Esophagus mucosa (tissue), 1 donor: Measurements from ENCODE around the gene F2R. TPM values are rescaled to one million over a fixed set of nuclear protein-coding genes. Genes with fewer than 3 reads are reported as not detected.
"Not testable (repeated sequence)": the region's sequence is repeated elsewhere in the genome, so short reads cannot be mapped to it uniquely, and the experiment has no call there.

Experiments
- ATAC-seq: fragments of 200-7000 bp; cut with Tn5 transposase; one replicate; pipeline ENCODE4 v1.9.1; 2020
- total RNA-seq: library from RNA; stranded (reverse); gene quantifications from one replicate; pipeline ENCODE4 v1.2.4, GENCODE V29; 2023
- donor health status: DM: yes; HTN: yes; CAD: no.

F2R gene
- total RNA-seq, 1 donor from 2014 or later = 2.3 TPM

DNA sequence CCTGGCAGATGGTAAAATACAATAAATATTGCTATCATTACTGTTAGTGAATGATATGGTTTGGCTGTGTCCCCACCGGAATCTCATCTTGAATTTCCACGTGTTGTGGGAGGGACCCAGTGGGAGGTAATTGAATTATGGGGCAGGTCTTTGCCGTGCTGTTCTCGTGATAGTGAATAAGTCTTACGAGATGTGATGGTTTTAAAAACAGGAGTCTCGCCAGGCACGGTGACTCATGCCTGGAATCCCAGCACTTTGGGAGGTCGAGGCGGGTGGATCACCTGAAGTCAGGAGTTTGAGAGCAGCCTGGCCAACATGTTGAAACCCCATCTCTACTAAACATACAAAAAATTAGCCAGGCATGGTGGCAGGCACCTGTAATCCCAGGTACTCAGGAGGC is 45.2 kb downstream of the F2R start:
- ATAC-seq = not testable (repeated sequence)

DNA sequence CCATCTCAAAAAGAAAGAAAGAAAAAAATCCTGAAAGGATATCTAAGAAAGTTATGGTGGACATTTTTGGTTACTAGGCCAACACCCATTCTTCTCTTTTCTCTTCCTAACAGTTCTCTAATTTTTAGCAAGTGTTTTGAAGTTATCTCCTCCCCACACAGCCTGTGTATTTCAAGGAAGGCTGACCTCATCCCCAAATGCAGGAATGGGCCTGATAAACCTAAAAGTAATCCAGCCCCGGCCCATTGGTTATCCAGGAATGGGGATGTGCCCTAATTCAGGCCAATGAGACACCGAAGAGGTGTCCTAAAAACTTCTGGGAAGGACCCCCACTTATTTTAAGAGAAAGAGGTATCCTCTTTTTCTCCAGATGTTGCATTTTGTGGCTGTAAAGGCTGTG is 46.6 kb downstream of the F2R start:
- ATAC-seq = no peak

DNA sequence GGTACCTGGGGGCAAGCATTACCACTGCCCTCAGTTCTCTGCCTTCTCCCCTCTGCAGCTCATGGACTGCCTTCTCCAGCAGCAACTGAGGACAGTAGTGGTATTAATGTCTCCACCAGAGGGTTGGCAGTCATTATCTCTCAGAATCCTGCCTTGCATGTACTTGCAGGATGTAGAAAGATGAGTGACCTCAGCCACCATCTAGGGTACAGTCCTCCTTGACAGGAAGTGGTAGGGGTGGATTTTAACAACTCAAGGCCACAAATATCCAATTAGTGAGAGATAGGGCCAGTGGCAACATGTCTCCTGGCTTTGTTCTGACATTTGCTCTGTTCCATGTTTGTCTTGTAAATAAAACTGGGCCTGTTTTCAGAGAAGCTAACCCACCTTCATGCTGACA is 47.2 kb downstream of the F2R start:
- no peak for ATAC-seq

DNA sequence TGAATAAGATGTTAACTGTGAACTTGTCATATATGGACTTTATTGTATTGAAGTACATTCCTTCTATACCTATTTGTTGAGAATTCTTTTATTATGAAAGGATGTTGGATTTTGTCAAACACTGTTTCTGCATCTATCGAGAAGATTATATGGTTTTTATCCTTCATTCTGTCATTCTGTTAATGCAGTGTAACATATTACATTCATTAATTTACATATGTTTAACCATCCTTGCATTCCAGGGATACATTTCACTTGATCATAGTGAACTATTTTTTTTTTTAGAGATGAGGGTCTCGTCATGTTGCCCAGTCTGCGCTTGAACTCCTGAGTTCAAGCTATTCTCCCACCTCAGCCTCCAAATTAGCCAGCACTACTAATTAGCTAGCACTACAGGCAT is 48.4 kb downstream of the F2R start:
- no peak for ATAC-seq

DNA sequence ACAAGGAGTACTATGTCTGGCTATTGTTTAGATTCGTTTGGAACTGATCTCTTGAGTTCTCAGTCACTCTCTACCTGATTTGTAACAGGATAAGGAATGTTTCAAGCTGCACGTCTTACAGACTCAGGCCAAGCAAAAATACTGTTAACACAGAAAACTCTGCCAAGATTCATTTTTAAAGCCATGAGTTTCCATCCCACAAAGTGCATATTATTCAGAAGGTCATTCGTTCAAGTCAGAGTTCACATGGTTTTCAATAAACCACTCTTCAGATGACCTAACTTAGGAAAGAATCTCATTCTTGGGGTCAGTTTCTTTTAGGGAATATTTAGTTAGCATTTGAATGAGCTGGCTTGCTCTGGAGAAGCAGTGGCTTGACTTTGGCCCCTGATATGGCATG is 49.3 kb downstream of the F2R start:
- no peak for ATAC-seq

DNA sequence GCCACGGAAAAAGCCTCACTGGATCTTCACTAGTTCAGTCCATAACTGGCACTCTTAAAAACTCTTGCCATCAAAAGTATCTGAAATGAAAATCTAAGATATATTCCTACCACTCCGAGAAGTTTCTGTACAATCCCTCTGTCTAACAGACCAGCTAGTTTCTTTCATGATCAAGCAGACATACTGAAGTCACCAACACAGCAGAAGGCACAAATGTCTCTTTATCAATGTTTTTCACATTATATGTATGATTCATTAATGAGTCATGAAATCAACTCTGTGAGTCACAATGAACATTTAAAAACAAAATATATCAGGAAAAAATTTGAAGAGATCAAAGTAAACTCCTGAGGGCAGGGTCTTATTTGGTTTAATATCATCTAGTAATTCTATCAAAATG is 50.8 kb downstream of the F2R start:
- no peak for ATAC-seq

DNA sequence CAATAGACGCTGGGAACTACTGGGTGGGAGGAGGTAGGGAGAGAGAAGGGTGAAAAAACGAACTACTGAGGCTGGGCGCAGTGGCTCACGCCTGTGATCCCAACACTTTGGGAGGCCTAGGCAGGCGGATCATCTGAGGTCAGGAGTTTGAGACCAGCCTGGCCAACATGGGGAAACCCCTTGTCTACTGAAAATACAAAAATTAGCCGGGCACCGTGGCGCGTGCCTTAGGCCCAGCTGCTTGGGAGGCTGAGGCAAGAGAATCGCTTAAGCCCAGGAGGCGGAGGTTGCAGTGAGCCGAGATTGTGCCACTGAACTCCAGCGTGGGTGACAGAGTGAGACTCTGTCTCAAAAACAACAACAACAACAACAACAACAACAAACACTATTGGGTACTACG is 55.1 kb downstream of the F2R start:
- ATAC-seq = not testable (repeated sequence)

DNA sequence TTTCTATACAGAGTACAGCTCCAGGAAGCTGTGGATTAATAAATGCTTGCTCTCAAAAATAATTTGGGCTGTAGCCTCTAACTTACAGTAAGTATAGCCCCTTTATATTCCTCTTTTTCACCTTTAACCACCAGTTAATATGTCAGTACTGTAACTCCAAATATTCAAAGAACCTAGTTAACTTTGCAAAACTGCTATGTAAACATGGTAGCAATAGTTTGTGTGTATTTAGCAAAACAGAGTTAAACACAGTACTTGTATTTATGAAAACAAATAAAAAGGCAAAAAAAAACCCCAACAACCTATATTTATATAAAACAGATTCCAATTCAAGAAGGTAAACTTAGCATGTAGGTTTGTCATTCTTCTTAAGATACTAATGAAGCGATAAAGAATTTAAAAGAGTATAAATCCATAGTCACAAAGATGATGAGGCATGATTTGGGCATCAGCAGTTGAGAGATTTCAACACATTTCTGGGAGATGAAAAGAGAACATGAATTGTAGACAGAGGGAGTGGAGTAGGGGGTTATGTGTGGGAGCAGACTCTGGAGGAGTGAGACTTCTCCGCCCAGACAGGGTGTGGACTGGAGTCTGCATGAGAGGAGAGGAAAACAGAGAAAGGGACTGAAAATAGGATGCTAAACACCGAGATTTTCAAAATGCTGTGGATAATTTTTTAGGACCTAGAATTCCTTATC is 55.9 kb downstream of the F2R start:
- no peak for ATAC-seq

DNA sequence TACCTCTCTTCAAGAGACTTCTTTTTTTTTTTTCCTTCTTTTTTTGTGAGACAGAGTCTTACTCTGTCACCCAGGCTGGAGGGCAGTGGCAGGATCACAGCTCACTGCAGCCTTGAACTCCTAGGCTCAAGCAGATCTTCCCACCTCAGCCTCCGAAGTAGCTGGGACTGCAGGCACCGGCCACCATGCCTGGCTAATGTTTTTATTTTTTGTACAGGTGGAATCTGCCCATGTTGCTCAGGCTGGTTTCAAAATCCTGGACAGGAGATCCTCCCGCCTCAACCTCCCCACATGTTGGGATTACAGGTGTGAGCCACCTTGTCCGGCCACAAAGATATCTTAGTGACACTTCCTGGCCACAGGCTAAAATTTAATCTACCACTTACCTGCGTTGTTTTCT is 60.0 kb downstream of the F2R start:
- ATAC-seq = no peak

DNA sequence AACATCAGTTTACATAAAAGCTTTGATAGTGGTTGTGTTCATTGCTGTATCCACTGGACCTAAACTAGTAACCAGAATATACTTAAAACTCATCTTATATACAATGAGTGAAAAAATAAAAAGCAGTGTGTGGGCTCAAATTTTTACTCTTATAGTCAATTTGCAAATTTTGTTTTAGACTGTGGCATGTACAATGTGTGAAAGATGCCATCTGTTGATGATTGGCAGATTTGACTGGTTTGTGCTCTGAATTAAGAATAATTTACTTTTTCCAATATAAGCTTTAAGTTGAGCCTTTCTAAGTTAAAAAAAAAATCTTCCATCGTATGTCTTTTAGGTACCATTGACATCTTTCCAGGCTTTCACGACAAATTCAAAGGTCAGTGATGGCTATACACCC is 60.5 kb downstream of the F2R start:
- ATAC-seq = no peak

DNA sequence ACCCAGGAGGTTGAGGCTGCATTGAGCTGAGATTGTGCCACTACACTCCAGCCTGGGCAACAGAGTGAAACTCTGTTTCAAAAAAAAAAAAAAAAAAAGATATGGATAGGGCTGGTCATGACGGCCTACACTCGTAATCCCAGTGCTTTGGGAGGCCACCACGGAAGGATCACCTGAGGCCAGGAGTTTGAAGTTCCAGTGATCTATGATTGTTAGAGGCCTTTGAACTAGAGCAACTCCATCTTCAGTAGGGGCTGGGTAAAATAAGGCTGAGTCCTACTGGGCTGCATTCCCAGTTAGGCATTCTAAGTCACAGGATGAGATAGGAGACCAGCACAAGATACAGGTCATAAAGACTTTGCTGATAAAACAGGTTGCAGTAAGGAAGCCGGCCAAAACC is 64.7 kb downstream of the F2R start:
- not testable (repeated sequence) for ATAC-seq

DNA sequence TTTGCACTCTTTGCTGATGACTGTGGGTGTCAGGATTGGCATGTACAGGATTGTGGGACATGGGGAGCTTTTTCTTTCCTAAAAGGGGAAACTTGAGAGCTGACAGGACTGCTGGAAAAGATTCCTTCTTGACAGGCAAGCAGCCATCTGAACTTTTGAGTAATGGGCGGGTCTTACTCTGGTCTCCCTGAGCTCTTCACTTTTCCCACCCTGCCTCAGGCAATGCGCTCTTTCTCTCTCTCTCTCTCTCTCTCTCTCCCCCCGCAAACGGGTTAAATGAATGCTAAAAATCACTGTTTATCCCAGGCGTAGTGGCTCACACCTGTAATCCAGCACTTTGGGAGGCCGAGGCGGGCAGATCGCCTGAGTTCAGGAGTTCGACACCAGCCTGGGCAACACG is 65.8 kb downstream of the F2R start:
- ATAC-seq = no peak

DNA sequence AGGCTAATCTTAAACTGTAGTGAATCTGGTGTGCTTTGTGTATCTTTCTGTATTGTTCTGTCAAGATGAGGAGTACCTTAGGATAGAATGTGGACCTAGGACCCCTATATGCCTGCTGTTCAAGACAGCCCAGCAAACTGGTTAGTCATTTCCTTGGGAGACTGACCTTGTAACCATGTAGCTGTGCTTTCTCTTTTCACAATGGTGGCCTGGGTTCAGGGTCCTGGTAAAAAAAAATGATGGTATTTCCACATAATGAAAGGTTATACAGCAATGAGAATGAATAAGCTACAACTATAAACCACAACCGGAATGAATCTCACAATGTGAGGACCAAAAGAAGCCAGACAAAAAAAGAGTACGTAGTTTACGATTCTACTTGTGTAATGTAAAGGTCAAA is 66.5 kb downstream of the F2R start:
- ATAC-seq = no peak

Other genes starting within 250 kb of the F2R start
- gene F2RL2, start 92.7 kb upstream of the F2R start, total RNA-seq = 0.20 TPM
- gene F2RL1, start 102.9 kb downstream of the F2R start, total RNA-seq = 12.0 TPM
- gene S100Z, start 133.9 kb downstream of the F2R start, total RNA-seq = 0.40 TPM
- gene CRHBP, start 236.9 kb downstream of the F2R start, total RNA-seq = 0.36 TPM